ENCODE data around the gene WDR70.

WDR70 gene

GRCh38 chr5:37730896-37731455 is 351.9 kb downstream of the WDR70 start:
- DNase-seq: no peak

- DNase-seq: no peak
Observed at GRCh38 chr5:37734114-37734513, 355.0 kb downstream of the WDR70 start.

- DNase-seq: peak; percentile 27
Observed at GRCh38 chr5:37735649-37736347, 356.7 kb downstream of the WDR70 start.

GRCh38 chr5:37736397-37736796 is 357.3 kb downstream of the WDR70 start:
- no peak for DNase-seq

- no peak for DNase-seq
Observed at GRCh38 chr5:37737326-37738056, 358.4 kb downstream of the WDR70 start.

- DNase-seq: peak; percentile 81
Observed at GRCh38 chr5:37738057-37738691, 359.1 kb downstream of the WDR70 start.

- no peak for DNase-seq
Observed at GRCh38 chr5:37738865-37739488, 359.9 kb downstream of the WDR70 start.

GRCh38 chr5:37739817-37740261 is 360.7 kb downstream of the WDR70 start:
- DNase-seq: no peak

GRCh38 chr5:37740331-37741066 is 361.4 kb downstream of the WDR70 start:
- no peak for DNase-seq

GRCh38 chr5:37742111-37742510 is 363.0 kb downstream of the WDR70 start:
- DNase-seq: peak; percentile 68

- no peak for DNase-seq
Observed at GRCh38 chr5:37751227-37751626, 372.1 kb downstream of the WDR70 start.

GRCh38 chr5:37754976-37755375 is 375.9 kb downstream of the WDR70 start:
- no peak for DNase-seq

- no peak for DNase-seq
Observed at GRCh38 chr5:37755581-37755980, 376.5 kb downstream of the WDR70 start.

- DNase-seq: no peak
Observed at GRCh38 chr5:37756248-37756647, 377.1 kb downstream of the WDR70 start.

- DNase-seq: peak; percentile 22
Observed at GRCh38 chr5:37757980-37758582, 379.0 kb downstream of the WDR70 start.

GRCh38 chr5:37767251-37767650 is 388.1 kb downstream of the WDR70 start:
- DNase-seq: no peak

- DNase-seq: no peak
Observed at GRCh38 chr5:37767961-37768360, 388.8 kb downstream of the WDR70 start.

- no peak for DNase-seq
Observed at GRCh38 chr5:37768371-37768770, 389.3 kb downstream of the WDR70 start.

GRCh38 chr5:37769108-37769507 is 390.0 kb downstream of the WDR70 start:
- DNase-seq: no peak

GRCh38 chr5:37769840-37770239 is 390.7 kb downstream of the WDR70 start:
- no peak for DNase-seq

GRCh38 chr5:37770786-37771185 is 391.7 kb downstream of the WDR70 start:
- no peak for DNase-seq

GRCh38 chr5:37771203-37771611 is 392.1 kb downstream of the WDR70 start:
- DNase-seq: no peak

Measured in OCI-M1 (cell line).